Measurements from ENCODE around the gene UST.
"Not testable (repeated sequence)": the region's sequence is repeated elsewhere in the genome, so short reads cannot be mapped to it uniquely, and the experiment has no call there.

GRCh38 chr6:148916485-148916884 is 169.7 kb downstream of the UST start:
- TF ChIP-seq, protein P1, sequence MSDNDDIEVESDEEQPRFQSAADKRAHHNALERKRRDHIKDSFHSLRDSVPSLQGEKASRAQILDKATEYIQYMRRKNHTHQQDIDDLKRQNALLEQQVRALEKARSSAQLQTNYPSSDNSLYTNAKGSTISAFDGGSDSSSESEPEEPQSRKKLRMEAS (IDR thresholded peaks at IDR 0.05) = not testable (repeated sequence)
- TF ChIP-seq, protein P2, sequence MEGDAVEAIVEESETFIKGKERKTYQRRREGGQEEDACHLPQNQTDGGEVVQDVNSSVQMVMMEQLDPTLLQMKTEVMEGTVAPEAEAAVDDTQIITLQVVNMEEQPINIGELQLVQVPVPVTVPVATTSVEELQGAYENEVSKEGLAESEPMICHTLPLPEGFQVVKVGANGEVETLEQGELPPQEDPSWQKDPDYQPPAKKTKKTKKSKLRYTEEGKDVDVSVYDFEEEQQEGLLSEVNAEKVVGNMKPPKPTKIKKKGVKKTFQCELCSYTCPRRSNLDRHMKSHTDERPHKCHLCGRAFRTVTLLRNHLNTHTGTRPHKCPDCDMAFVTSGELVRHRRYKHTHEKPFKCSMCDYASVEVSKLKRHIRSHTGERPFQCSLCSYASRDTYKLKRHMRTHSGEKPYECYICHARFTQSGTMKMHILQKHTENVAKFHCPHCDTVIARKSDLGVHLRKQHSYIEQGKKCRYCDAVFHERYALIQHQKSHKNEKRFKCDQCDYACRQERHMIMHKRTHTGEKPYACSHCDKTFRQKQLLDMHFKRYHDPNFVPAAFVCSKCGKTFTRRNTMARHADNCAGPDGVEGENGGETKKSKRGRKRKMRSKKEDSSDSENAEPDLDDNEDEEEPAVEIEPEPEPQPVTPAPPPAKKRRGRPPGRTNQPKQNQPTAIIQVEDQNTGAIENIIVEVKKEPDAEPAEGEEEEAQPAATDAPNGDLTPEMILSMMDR (IDR thresholded peaks at IDR 0.05; ENCODE audit: control extremely low read depth in 1 of 3, insufficient read depth in 1 of 3, low read depth in 1 of 3, low read length in 3 of 3) = not testable (repeated sequence)
- TF ChIP-seq RAD21 (IDR thresholded peaks at IDR 0.05 in 1 of 2, conservative IDR thresholded peaks at IDR 0.05 in 1 of 2; ENCODE audit: low read depth in 2 of 2, low read length in 2 of 2); SUZ12 (IDR thresholded peaks at IDR 0.05; ENCODE audit: low read length); PHF8 (conservative IDR thresholded peaks at IDR 0.05; ENCODE audit: low read depth, low read length); RFX5 (IDR thresholded peaks at IDR 0.05; ENCODE audit: borderline replicate concordance, low read depth, low read length); JUND (IDR thresholded peaks at IDR 0.05; ENCODE audit: low read length); POLR2A (IDR thresholded peaks at IDR 0.05; ENCODE audit: control extremely low read depth in 1 of 2, low read depth in 2 of 2, low read length in 2 of 2); BRCA1 (IDR thresholded peaks at IDR 0.05; ENCODE audit: low read depth, low read length); GABPA (IDR thresholded peaks at IDR 0.05; ENCODE audit: borderline replicate concordance, insufficient read depth, low read length); YY1 (IDR thresholded peaks at IDR 0.05; ENCODE audit: low read depth, low read length): not testable (repeated sequence)

All from H1 (cell line).